Panc1 (cell line): ENCODE results near the gene TMEM258.

ENCODE experiments used
- CTCF ChIP-seq: fragments of 450-650 bp; IDR thresholded peaks from 2 replicates; pipeline ENCODE4 v1.5.1; 2017; ENCODE audit warnings: mild to moderate bottlenecking
- POLR2AphosphoS5 ChIP-seq: IDR thresholded peaks from 2 replicates; pipeline ENCODE4 v1.6.1; 2012; ENCODE audit warnings: mild to moderate bottlenecking, low read depth, low read length, moderate library complexity
- SIN3A ChIP-seq: IDR thresholded peaks from 2 replicates; pipeline ENCODE4 v1.6.1; 2012; ENCODE audit warnings: low read depth, mild to moderate bottlenecking, low read length, moderate library complexity, borderline replicate concordance; ENCODE audit not compliant: insufficient read depth
- TCF7L2 ChIP-seq: IDR thresholded peaks from 2 replicates; pipeline ENCODE4 v1.6.1; 2011; ENCODE audit warnings: mild to moderate bottlenecking, low read depth, low read length, inconsistent platforms

GRCh38 chr11:61815790-61816735 is 23.7 kb upstream of the TMEM258 start:
- TF ChIP-seq CTCF, result no peak
- TF ChIP-seq SIN3A, result peak; percentile 53; the same call in 1 of the 2 replicates
- TF ChIP-seq POLR2AphosphoS5, result peak; percentile 11; the same call in 1 of the 2 replicates
- no peak for TF ChIP-seq TCF7L2
